Measurements from ENCODE around the gene CORO6.

DNA sequence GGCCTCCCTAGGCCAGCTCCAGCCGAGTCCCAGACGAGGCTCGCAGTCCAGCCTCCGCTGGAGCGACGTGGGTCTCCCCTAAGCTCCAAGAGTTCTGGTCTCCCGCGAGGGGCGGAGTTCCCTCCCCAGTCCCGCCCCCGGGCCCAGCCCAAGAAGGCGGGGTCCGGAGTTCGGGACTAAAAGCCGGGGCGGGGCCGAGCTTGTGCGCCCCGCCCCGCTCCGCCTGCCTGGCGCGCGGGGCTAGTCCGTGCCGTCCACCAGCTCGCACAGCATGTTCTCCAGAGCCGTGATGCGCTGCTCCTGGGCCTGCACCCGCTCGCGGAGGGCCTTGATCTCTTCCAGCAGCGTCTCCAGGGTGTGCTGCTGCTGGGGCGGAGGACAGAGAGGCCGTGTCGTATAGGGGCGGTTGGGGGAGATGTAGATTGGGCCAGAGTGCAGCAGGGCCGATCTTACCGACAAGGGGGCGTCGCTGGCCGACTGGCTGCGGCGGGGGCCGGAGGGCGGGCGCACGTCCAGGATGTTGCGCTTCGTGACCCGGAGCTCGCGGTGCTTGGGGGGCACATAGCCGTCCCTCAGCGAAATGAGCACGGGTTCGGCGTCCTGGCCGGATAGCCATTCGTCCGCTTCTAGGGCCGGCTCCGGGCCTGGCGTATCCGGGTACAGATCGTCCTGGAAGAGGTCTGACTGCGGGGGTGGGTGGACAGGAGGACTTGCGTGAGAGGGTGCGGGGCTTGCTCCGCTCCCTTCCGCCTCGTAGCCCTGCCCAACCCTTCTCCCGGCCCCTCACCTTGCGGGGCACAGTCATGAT is 7.0 kb downstream of the CORO6 start:
- TF ChIP-seq, protein P1, sequence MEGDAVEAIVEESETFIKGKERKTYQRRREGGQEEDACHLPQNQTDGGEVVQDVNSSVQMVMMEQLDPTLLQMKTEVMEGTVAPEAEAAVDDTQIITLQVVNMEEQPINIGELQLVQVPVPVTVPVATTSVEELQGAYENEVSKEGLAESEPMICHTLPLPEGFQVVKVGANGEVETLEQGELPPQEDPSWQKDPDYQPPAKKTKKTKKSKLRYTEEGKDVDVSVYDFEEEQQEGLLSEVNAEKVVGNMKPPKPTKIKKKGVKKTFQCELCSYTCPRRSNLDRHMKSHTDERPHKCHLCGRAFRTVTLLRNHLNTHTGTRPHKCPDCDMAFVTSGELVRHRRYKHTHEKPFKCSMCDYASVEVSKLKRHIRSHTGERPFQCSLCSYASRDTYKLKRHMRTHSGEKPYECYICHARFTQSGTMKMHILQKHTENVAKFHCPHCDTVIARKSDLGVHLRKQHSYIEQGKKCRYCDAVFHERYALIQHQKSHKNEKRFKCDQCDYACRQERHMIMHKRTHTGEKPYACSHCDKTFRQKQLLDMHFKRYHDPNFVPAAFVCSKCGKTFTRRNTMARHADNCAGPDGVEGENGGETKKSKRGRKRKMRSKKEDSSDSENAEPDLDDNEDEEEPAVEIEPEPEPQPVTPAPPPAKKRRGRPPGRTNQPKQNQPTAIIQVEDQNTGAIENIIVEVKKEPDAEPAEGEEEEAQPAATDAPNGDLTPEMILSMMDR (conservative IDR thresholded peaks at IDR 0.05; ENCODE audit: low read depth in 2 of 2) = no peak
- peak; percentile 12 for TF ChIP-seq EZH2 (IDR thresholded peaks at IDR 0.05; ENCODE audit: low read depth, unreplicated experiment)
- TF ChIP-seq, protein P2, sequence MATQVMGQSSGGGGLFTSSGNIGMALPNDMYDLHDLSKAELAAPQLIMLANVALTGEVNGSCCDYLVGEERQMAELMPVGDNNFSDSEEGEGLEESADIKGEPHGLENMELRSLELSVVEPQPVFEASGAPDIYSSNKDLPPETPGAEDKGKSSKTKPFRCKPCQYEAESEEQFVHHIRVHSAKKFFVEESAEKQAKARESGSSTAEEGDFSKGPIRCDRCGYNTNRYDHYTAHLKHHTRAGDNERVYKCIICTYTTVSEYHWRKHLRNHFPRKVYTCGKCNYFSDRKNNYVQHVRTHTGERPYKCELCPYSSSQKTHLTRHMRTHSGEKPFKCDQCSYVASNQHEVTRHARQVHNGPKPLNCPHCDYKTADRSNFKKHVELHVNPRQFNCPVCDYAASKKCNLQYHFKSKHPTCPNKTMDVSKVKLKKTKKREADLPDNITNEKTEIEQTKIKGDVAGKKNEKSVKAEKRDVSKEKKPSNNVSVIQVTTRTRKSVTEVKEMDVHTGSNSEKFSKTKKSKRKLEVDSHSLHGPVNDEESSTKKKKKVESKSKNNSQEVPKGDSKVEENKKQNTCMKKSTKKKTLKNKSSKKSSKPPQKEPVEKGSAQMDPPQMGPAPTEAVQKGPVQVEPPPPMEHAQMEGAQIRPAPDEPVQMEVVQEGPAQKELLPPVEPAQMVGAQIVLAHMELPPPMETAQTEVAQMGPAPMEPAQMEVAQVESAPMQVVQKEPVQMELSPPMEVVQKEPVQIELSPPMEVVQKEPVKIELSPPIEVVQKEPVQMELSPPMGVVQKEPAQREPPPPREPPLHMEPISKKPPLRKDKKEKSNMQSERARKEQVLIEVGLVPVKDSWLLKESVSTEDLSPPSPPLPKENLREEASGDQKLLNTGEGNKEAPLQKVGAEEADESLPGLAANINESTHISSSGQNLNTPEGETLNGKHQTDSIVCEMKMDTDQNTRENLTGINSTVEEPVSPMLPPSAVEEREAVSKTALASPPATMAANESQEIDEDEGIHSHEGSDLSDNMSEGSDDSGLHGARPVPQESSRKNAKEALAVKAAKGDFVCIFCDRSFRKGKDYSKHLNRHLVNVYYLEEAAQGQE (IDR thresholded peaks at IDR 0.05; ENCODE audit: unreplicated experiment) = no peak
- TF ChIP-seq POLR2AphosphoS5 (IDR thresholded peaks at IDR 0.05; ENCODE audit: low read depth) = no peak; the same call in 1 of the 2 replicates
- no peak for TF ChIP-seq EZH2phosphoT487 (IDR thresholded peaks at IDR 0.05; ENCODE audit: unreplicated experiment)
- no peak for TF ChIP-seq JUNB (IDR thresholded peaks at IDR 0.05; ENCODE audit: unreplicated experiment)
- no peak for TF ChIP-seq CREB1 (CRISPR knock-in tag; IDR thresholded peaks at IDR 0.05; ENCODE audit: low read depth)
